ENCODE data around the gene TMEM179.

TMEM179 gene

GRCh38 chr14:104598039-104598909 is 6.3 kb downstream of the TMEM179 start:
- DNase-seq, result no peak

- no peak for DNase-seq
Measured at GRCh38 chr14:104597576-104597975, 7.0 kb downstream of the TMEM179 start.

GRCh38 chr14:104596927-104597351 is 7.6 kb downstream of the TMEM179 start:
- no peak for DNase-seq

GRCh38 chr14:104596451-104596918 is 8.1 kb downstream of the TMEM179 start:
- no peak for DNase-seq

- no peak for DNase-seq
Measured at GRCh38 chr14:104595911-104596450, 8.6 kb downstream of the TMEM179 start.

GRCh38 chr14:104595116-104595675 is 9.4 kb downstream of the TMEM179 start:
- no peak for DNase-seq

- DNase-seq, result no peak
Measured at GRCh38 chr14:104594310-104595046, 10.1 kb downstream of the TMEM179 start.

- DNase-seq, result no peak
Measured at GRCh38 chr14:104593710-104594136, 10.8 kb downstream of the TMEM179 start.

- DNase-seq, result no peak
Measured at GRCh38 chr14:104593241-104593701, 11.3 kb downstream of the TMEM179 start.

GRCh38 chr14:104592785-104593184 is 11.8 kb downstream of the TMEM179 start:
- DNase-seq, result no peak

- DNase-seq, result no peak
Measured at GRCh38 chr14:104592292-104592672, 12.3 kb downstream of the TMEM179 start.

- DNase-seq, result no peak
Measured at GRCh38 chr14:104591506-104592291, 12.9 kb downstream of the TMEM179 start.

- DNase-seq, result no peak
Measured at GRCh38 chr14:104591031-104591430, 13.5 kb downstream of the TMEM179 start.

- no peak for DNase-seq
Measured at GRCh38 chr14:104590240-104590965, 14.2 kb downstream of the TMEM179 start.

- no peak for DNase-seq
Measured at GRCh38 chr14:104589338-104590195, 15.0 kb downstream of the TMEM179 start.

- DNase-seq, result no peak
Measured at GRCh38 chr14:104588066-104588857, 16.3 kb downstream of the TMEM179 start.

GRCh38 chr14:104587641-104588040 is 16.9 kb downstream of the TMEM179 start:
- DNase-seq, result no peak

GRCh38 chr14:104586832-104587620 is 17.5 kb downstream of the TMEM179 start:
- DNase-seq, result no peak
